HepG2 (cell line): ENCODE data around the gene INTS4. TPM values are rescaled to one million over a fixed set of nuclear protein-coding genes. Genes with fewer than 3 reads are reported as not detected.

Experiments used
- CBFB ChIP-seq: sonication (generic); formaldehyde crosslinking; IDR thresholded peaks from 2 replicates; pipeline ENCODE4 v1.4.0; 2020; ENCODE audit warnings: missing genetic modification reagents
- ERF ChIP-seq: IDR thresholded peaks from 2 replicates; pipeline ENCODE4 v1.6.1; 2018; ENCODE audit warnings: missing biosample characterization, missing genetic modification reagents
- GABPA ChIP-seq, 2 experiments: IDR thresholded peaks; 2 replicates each; pipeline ENCODE4 v1.6.1; 2011 to 2016; ENCODE audit warnings: low read depth in 2 of 2, low read length in 1 of 2, missing biosample characterization in 1 of 2, missing genetic modification characterization in 1 of 2
- GABPB1 ChIP-seq: IDR thresholded peaks from 2 replicates; pipeline ENCODE4 v1.6.1; 2016; ENCODE audit warnings: mild to moderate bottlenecking, missing genetic modification reagents, moderate library complexity, missing compliant biosample characterization
- HDAC2 ChIP-seq: sonication (generic); formaldehyde crosslinking; IDR thresholded peaks from 2 replicates; pipeline ENCODE4 v1.4.0; 2020; ENCODE audit warnings: missing genetic modification reagents
- HNF4G ChIP-seq, 2 experiments: sonication (generic) in 1 of 2; formaldehyde crosslinking in 1 of 2; IDR thresholded peaks; 2 replicates each; pipeline versions ENCODE4 v1.4.0 to v1.6.1; 2011 to 2020; ENCODE audit warnings: borderline replicate concordance in 2 of 2, low read depth in 2 of 2, mild to moderate bottlenecking in 2 of 2, low read length in 1 of 2, missing genetic modification reagents in 1 of 2, moderate library complexity in 1 of 2
- KAT8 ChIP-seq: IDR thresholded peaks from 2 replicates; pipeline ENCODE4 v1.6.1; 2016; ENCODE audit warnings: missing genetic modification reagents, missing compliant biosample characterization
- MTF2 ChIP-seq: sonication (generic); formaldehyde crosslinking; IDR thresholded peaks from 2 replicates; pipeline ENCODE4 v1.5.0; 2020; ENCODE audit warnings: missing genetic modification reagents, borderline replicate concordance
- NCOR1 ChIP-seq: fragments of 200-600 bp; sonication (generic); IDR thresholded peaks from 2 replicates; pipeline ENCODE4 v1.7.0; 2017; ENCODE audit warnings: antibody characterized with exemption, low read length, borderline replicate concordance
- NFE2 ChIP-seq: sonication (generic); formaldehyde crosslinking; IDR thresholded peaks from 2 replicates; pipeline ENCODE4 v1.4.0; 2020; ENCODE audit warnings: missing genetic modification reagents
- NFKBIZ ChIP-seq: IDR thresholded peaks from 2 replicates; pipeline ENCODE4 v1.6.1; 2018; ENCODE audit warnings: missing genetic modification reagents, missing compliant biosample characterization
- NR2F1 ChIP-seq, 2 experiments: fragments of 450-650 bp in 1 of 2; formaldehyde crosslinking in 1 of 2; IDR thresholded peaks; 2 replicates each; pipeline versions ENCODE4 v1.5.0 to v1.6.1; 2016 to 2020; ENCODE audit warnings: mild to moderate bottlenecking in 1 of 2, missing compliant biosample characterization in 1 of 2, missing genetic modification reagents in 1 of 2, moderate library complexity in 1 of 2
- NRL ChIP-seq: sonication (generic); formaldehyde crosslinking; IDR thresholded peaks from 2 replicates; pipeline ENCODE4 v1.5.0; 2020; ENCODE audit warnings: missing genetic modification reagents, mild to moderate bottlenecking, moderate library complexity, borderline replicate concordance
- RARA ChIP-seq: IDR thresholded peaks from 2 replicates; pipeline ENCODE4 v1.6.1; 2016; ENCODE audit warnings: missing genetic modification reagents, missing compliant biosample characterization
- RBM39 ChIP-seq: fragments of 200-400 bp; formaldehyde crosslinking; IDR thresholded peaks from one replicate; pipeline ENCODE4 v1.6.1; 2018; ENCODE audit warnings: antibody characterized with exemption, mild to moderate bottlenecking, low read depth, low read length; ENCODE audit not compliant: poor library complexity, severe bottlenecking
- RFXAP ChIP-seq: sonication (generic); formaldehyde crosslinking; IDR thresholded peaks from 2 replicates; pipeline ENCODE4 v1.4.0; 2020; ENCODE audit warnings: missing genetic modification reagents, borderline replicate concordance
- SOX5 ChIP-seq: IDR thresholded peaks from 2 replicates; pipeline ENCODE4 v1.6.1; 2016; ENCODE audit warnings: borderline replicate concordance
- SPEN ChIP-seq: sonication (generic); formaldehyde crosslinking; IDR thresholded peaks from 2 replicates; pipeline ENCODE4 v1.5.1; 2020; ENCODE audit warnings: low read depth, mild to moderate bottlenecking, missing genetic modification reagents
- TCF7 ChIP-seq: sonication (generic); IDR thresholded peaks from 2 replicates; pipeline ENCODE4 v1.6.1; 2016; ENCODE audit warnings: antibody characterized with exemption, low read depth
- THRA ChIP-seq: sonication (generic); formaldehyde crosslinking; IDR thresholded peaks from 2 replicates; pipeline ENCODE4 v1.4.0; 2020; ENCODE audit warnings: missing genetic modification reagents, borderline replicate concordance
- YEATS4 ChIP-seq: sonication (generic); formaldehyde crosslinking; IDR thresholded peaks from 2 replicates; pipeline ENCODE4 v1.4.0; 2020; ENCODE audit warnings: missing genetic modification reagents, borderline replicate concordance
- ZBTB7B ChIP-seq: sonication (generic); formaldehyde crosslinking; IDR thresholded peaks from 2 replicates; pipeline ENCODE4 v1.4.0; 2020; ENCODE audit warnings: missing genetic modification reagents
- ZEB1 ChIP-seq: IDR thresholded peaks from 2 replicates; pipeline ENCODE4 v1.6.1; 2012; ENCODE audit warnings: mild to moderate bottlenecking, low read depth, inconsistent platforms; ENCODE audit not compliant: insufficient replicate concordance
- ZFX ChIP-seq: sonication (generic); formaldehyde crosslinking; IDR thresholded peaks from 2 replicates; pipeline ENCODE4 v1.4.0; 2020; ENCODE audit warnings: mild to moderate bottlenecking, low read depth, missing genetic modification reagents, moderate library complexity
- ZNF276 ChIP-seq: sonication (generic); formaldehyde crosslinking; IDR thresholded peaks from 2 replicates; pipeline ENCODE4 v1.4.0; 2020; ENCODE audit warnings: mild to moderate bottlenecking, low read depth, missing genetic modification reagents
- ZNF33B ChIP-seq: sonication (generic); formaldehyde crosslinking; IDR thresholded peaks from 2 replicates; pipeline ENCODE4 v1.5.1; 2020; ENCODE audit warnings: mild to moderate bottlenecking, missing genetic modification reagents
- ZNF572 ChIP-seq: sonication (generic); formaldehyde crosslinking; IDR thresholded peaks from 2 replicates; pipeline ENCODE4 v1.5.1; 2020; ENCODE audit warnings: mild to moderate bottlenecking, missing genetic modification reagents
- ZNF773 ChIP-seq: sonication (generic); formaldehyde crosslinking; IDR thresholded peaks from 2 replicates; pipeline ENCODE4 v1.4.0; 2020; ENCODE audit warnings: missing genetic modification reagents, borderline replicate concordance
- polyA plus RNA-seq, 8 experiments: library from polyadenylated mRNA; depleted of rRNA in 3 of 8; stranded (reverse) in 7 of 8; unstranded in 1 of 8; fragments of >200 nt; fragmentation: Illumina TruSeq in 4 of 8; extraction: Trizol in 4 of 8; gene quantifications; 2 replicates each; pipeline versions ENCODE4 v1.2.1 to v1.2.3, GENCODE V29; 2011 to 2016; ENCODE audit warnings: low read depth in 4 of 8, missing spikeins in 1 of 8, mixed read lengths in 1 of 8; ENCODE audit not compliant: insufficient read depth in 1 of 8
- total RNA-seq, 5 experiments: library from RNA; depleted of rRNA; stranded (reverse); fragments of >200 nt; fragmentation: Illumina TruSeq; extraction: Trizol; gene quantifications; 2 replicates each; pipeline ENCODE4 v1.2.3, GENCODE V29; 2016; ENCODE audit warnings: low read depth in 1 of 5

Gene INTS4
- total and polyA plus RNA-seq, 2 of the 13 experiments (the other 11 are each of a cell fraction or from before 2014, with no cell fraction given), result 37.3 to 44.8 TPM

GRCh38 chr11:78038697-78039313, 44.3 kb upstream of the INTS4 start (continued):
- TF ChIP-seq THRA (CRISPR knock-in tag) (peak; percentile 7; the same call in 1 of the 2 replicates), NFKBIZ (no peak), ZNF276 (no peak), YEATS4 (0 out of 2 replicates have a peak, but pooled peaks have one; percentile 16), ZNF773 (CRISPR knock-in tag) (no peak), NCOR1 (peak; percentile 72; the same call in 1 of the 2 replicates), HNF4G (IDR thresholded peaks at IDR 0.05; ENCODE audit: borderline replicate concordance, low read depth, low read length) (peak; percentile 67; the same call in 1 of the 2 replicates), HNF4G (CRISPR knock-in tag; IDR thresholded peaks at IDR 0.05; ENCODE audit: borderline replicate concordance, low read depth) (no peak), MTF2 (no peak), ZBTB7B (CRISPR knock-in tag) (0 out of 2 replicates have a peak, but pooled peaks have one; percentile 42), ERF (CRISPR knock-in tag) (no peak), CBFB (CRISPR knock-in tag) (0 out of 2 replicates have a peak, but pooled peaks have one; percentile 30), ZEB1 (peak; percentile 76), NR2F1 (CRISPR knock-in tag; IDR thresholded peaks at IDR 0.05) (no peak), SPEN (CRISPR knock-in tag) (0 out of 2 replicates have a peak, but pooled peaks have one; percentile 20), KAT8 (CRISPR knock-in tag) (peak; percentile 66), RBM39 (no peak), GABPB1 (CRISPR knock-in tag) (peak; percentile 10; the same call in 1 of the 2 replicates), ZFX (peak; percentile 49; the same call in 1 of the 2 replicates), ZNF33B (CRISPR knock-in tag) (no peak), NFE2 (CRISPR knock-in tag) (no peak), RFXAP (CRISPR knock-in tag) (no peak), RARA (CRISPR knock-in tag) (peak; percentile 58; the same call in 1 of the 2 replicates), TCF7 (peak; percentile 12; the same call in 1 of the 2 replicates), GABPA (IDR thresholded peaks at IDR 0.05; ENCODE audit: low read depth, low read length) (no peak), GABPA (CRISPR knock-in tag; IDR thresholded peaks at IDR 0.05; ENCODE audit: low read depth) (0 out of 2 replicates have a peak, but pooled peaks have one; percentile 45), SOX5 (CRISPR knock-in tag) (peak; percentile 55; the same call in 1 of the 2 replicates), HDAC2 (CRISPR knock-in tag) (peak; percentile 18; the same call in 1 of the 2 replicates), NRL (CRISPR knock-in tag) (peak; percentile 12; the same call in 1 of the 2 replicates), ZNF572 (CRISPR knock-in tag) (no peak)
